Hepatocyte (in vitro differentiated cells): Measurements from ENCODE around the gene STX1B. TPM values are rescaled to one million over a fixed set of nuclear protein-coding genes. Genes with fewer than 3 reads are reported as not detected.
A peak's percentile ranks its signal among the peaks of the same experiment; 100 is the strongest.

Experiments
- DNase-seq: peaks from one replicate; pipeline ENCODE4 v3.0.0-alpha.2; 2016; ENCODE audit warnings: low spot score
- H2AFZ ChIP-seq: fragments of 200-600 bp; sonication (generic); 2 replicates; pipeline ENCODE4 v1.6.0; 2016; ENCODE audit warnings: antibody characterized with exemption, mild to moderate bottlenecking
- H3K27ac ChIP-seq: fragments of 200-600 bp; sonication (generic); 2 replicates; pipeline ENCODE4 v1.5.1; 2016; ENCODE audit warnings: mild to moderate bottlenecking
- H3K27me3 ChIP-seq: fragments of 200-600 bp; sonication (generic); 2 replicates; pipeline ENCODE4 v1.6.1; 2016
- H3K36me3 ChIP-seq: fragments of 200-600 bp; sonication (generic); replicated peaks from 2 replicates; pipeline ENCODE4 v1.5.1; 2016; ENCODE audit warnings: low read depth; ENCODE audit not compliant: insufficient read depth
- H3K4me1 ChIP-seq: fragments of 200-600 bp; sonication (generic); 2 replicates; pipeline ENCODE4 v1.5.1; 2016; ENCODE audit warnings: mild to moderate bottlenecking, moderate library complexity; ENCODE audit not compliant: insufficient read depth
- H3K4me2 ChIP-seq: fragments of 200-600 bp; sonication (generic); 2 replicates; pipeline ENCODE4 v1.6.0; 2016
- H3K4me3 ChIP-seq: fragments of 200-600 bp; sonication (generic); 2 replicates; pipeline ENCODE4 v1.5.1; 2016; ENCODE audit warnings: mild to moderate bottlenecking
- H3K79me2 ChIP-seq: fragments of 200-600 bp; sonication (generic); 2 replicates; pipeline ENCODE4 v1.6.0; 2017; ENCODE audit warnings: mild to moderate bottlenecking
- H3K9me2 ChIP-seq: fragments of 200-600 bp; sonication (generic); replicated peaks from 2 replicates; pipeline ENCODE4 v1.6.0; 2017; ENCODE audit warnings: mild to moderate bottlenecking; ENCODE audit not compliant: insufficient read depth
- H3K9me3 ChIP-seq: fragments of 200-600 bp; sonication (generic); 2 replicates; pipeline ENCODE4 v1.5.1; 2016; ENCODE audit warnings: low read depth, mild to moderate bottlenecking
- H4K20me1 ChIP-seq: fragments of 200-600 bp; sonication (generic); 2 replicates; pipeline ENCODE4 v1.6.0; 2016; ENCODE audit warnings: mild to moderate bottlenecking; ENCODE audit not compliant: insufficient read depth, poor library complexity, severe bottlenecking
- EZH2 ChIP-seq: fragments of 200-600 bp; sonication (generic); IDR thresholded peaks from 2 replicates; pipeline ENCODE4 v1.6.1; 2016; ENCODE audit warnings: antibody characterized with exemption, mild to moderate bottlenecking, borderline replicate concordance
- EZH2phosphoT487 ChIP-seq: fragments of 200-600 bp; sonication (generic); IDR thresholded peaks from one replicate; pipeline ENCODE4 v1.6.1; 2018; ENCODE audit warnings: antibody characterized with exemption, mild to moderate bottlenecking, low read depth, moderate library complexity; ENCODE audit not compliant: unreplicated experiment, severe bottlenecking
- WGBS: methylation state at CpG from one replicate; pipeline ENCODE4 v1.1.6; 2016; ENCODE audit warnings: low lambda C conversion rate; ENCODE audit errors: missing lambda C conversion rate; 5-methylcytosine and 5-hydroxymethylcytosine counted together
- polyA plus RNA-seq: library from polyadenylated mRNA; unstranded; fragments of >200 nt; fragmentation: Nextera tagmentation; extraction: Ambion mirVana; gene quantifications from 2 replicates; pipeline ENCODE4 v1.2.1, GENCODE V29; 2016
- total RNA-seq: library from RNA; depleted of rRNA; stranded (reverse); fragments of >200 nt; gene quantifications from 2 replicates; pipeline ENCODE4 v1.2.3, GENCODE V29; 2014
- TF ChIP-seq, protein P1 (sequence below): fragments of 200-600 bp; sonication (generic); IDR thresholded peaks from 2 replicates; pipeline ENCODE4 v1.5.1; 2016; ENCODE audit warnings: antibody characterized with exemption, mild to moderate bottlenecking; ENCODE audit not compliant: poor library complexity

Gene STX1B
- total and polyA plus RNA-seq, 2 experiments from 2014 or later = 0.87 to 2.7 TPM

GRCh38 chr16:30947541-30947858, 62.9 kb downstream of the STX1B start:
- Histone ChIP-seq H3K9me2 (no peaks in the 10 kb centered on the region), H4K20me1 (no peaks in the 10 kb centered on the region), H3K9me3 (no peaks in the 10 kb centered on the region), H3K4me3 (no peak overlapping the region), H3K4me2 (peak overlapping the region; percentile 96), H3K36me3 (no peaks in the 10 kb centered on the region), H3K27me3 (no peaks in the 10 kb centered on the region), H2AFZ (no peak overlapping the region), H3K4me1 (peaks cover 25% of the 10 kb centered on the region), H3K27ac (peak overlapping the region; percentile 98), H3K79me2 (peaks cover 35% of the 10 kb centered on the region)
- WGBS = no CpG with 5 or more reads among the region's 3 CpGs
- DNase-seq = no peak
- TF ChIP-seq, protein P1, sequence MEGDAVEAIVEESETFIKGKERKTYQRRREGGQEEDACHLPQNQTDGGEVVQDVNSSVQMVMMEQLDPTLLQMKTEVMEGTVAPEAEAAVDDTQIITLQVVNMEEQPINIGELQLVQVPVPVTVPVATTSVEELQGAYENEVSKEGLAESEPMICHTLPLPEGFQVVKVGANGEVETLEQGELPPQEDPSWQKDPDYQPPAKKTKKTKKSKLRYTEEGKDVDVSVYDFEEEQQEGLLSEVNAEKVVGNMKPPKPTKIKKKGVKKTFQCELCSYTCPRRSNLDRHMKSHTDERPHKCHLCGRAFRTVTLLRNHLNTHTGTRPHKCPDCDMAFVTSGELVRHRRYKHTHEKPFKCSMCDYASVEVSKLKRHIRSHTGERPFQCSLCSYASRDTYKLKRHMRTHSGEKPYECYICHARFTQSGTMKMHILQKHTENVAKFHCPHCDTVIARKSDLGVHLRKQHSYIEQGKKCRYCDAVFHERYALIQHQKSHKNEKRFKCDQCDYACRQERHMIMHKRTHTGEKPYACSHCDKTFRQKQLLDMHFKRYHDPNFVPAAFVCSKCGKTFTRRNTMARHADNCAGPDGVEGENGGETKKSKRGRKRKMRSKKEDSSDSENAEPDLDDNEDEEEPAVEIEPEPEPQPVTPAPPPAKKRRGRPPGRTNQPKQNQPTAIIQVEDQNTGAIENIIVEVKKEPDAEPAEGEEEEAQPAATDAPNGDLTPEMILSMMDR = no peak
- no peak for TF ChIP-seq EZH2
- TF ChIP-seq EZH2phosphoT487 = no peak

- peak overlapping the region; percentile 98 for H3K27ac ChIP-seq
- H3K4me2 ChIP-seq = no peak overlapping the region
Observed at GRCh38 chr16:30946671-30947540, 63.5 kb downstream of the STX1B start.

DNA sequence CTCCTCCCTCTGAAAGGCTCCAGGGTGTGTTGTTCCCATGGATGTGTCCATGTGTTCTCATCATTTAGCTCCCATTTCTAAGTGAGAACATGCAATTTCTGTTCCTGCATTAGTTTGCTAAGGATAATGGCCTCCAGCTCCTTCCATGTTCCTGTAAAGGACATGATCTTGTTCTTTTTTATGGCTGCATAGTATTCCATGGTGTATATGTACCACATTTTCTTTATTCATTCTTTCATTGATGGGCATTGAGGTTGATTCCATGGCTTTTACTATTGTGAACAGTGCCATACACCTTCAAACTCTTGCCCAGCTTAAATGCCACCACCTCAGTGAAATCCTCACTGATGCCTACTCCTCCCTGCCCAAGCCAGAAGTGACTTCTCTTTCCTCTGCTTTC, 66.1 kb downstream of the STX1B start:
- Histone ChIP-seq H3K4me1 (peaks cover 21% of the 10 kb centered on the region), H3K4me2 (no peak overlapping the region), H3K9me2 (no peaks in the 10 kb centered on the region), H3K4me3 (no peak overlapping the region), H3K27me3 (no peaks in the 10 kb centered on the region), H2AFZ (no peak overlapping the region), H3K9me3 (no peaks in the 10 kb centered on the region), H3K36me3 (no peaks in the 10 kb centered on the region), H4K20me1 (no peaks in the 10 kb centered on the region), H3K79me2 (peaks cover 21% of the 10 kb centered on the region), H3K27ac (no peak overlapping the region)
- no peak for DNase-seq
- TF ChIP-seq EZH2phosphoT487 = no peak
- TF ChIP-seq, protein P1 = no peak
- TF ChIP-seq EZH2 = no peak

More at GRCh38 chr16:30946671-30947540, 63.5 kb downstream of the STX1B start:
- 91% methylated on average over 31 of the region's 38 CpGs for WGBS
- TF ChIP-seq, protein P1 = no peak
- TF ChIP-seq EZH2phosphoT487 (no peak), EZH2 (no peak)
- Histone ChIP-seq H3K9me3 (no peaks in the 10 kb centered on the region), H4K20me1 (no peaks in the 10 kb centered on the region), H3K4me1 (peaks cover 29% of the 10 kb centered on the region), H3K27me3 (no peaks in the 10 kb centered on the region), H3K79me2 (peaks cover 35% of the 10 kb centered on the region), H3K36me3 (no peaks in the 10 kb centered on the region), H3K9me2 (no peaks in the 10 kb centered on the region), H2AFZ (no peak overlapping the region), H3K4me3 (no peak overlapping the region)
- no peak for DNase-seq
